NOMO-1 treated with DMSO at 0.1 percent for 48 hours (cell line): ENCODE results near the gene AIF1.

Experiments
- DNase-seq: peaks from one replicate; lab custom pipeline; 2025; ENCODE audit not compliant: unreplicated experiment; lab: John Stamatoyannopoulos, UW

AIF1 gene

DNA sequence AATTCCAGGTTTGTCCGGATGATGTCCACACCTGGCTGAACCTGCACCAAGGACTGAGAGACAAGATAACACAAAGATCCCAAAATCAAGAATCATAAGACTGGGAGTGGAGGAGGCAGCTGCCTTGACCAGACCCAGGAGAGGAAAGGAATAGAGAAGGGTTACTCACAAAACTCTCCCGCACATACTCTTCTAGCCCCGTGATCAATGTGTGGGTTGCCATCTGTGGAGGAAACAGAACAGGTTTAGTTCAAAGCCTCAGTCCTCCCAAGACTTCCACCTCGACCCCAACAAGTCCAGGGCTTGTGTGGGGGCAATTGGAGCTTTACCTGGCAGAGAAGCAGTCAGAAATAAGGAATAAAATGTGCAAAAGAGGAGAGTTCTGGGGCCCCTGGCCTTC is 26.3 kb downstream of the AIF1 start:
- no peak for DNase-seq

DNA sequence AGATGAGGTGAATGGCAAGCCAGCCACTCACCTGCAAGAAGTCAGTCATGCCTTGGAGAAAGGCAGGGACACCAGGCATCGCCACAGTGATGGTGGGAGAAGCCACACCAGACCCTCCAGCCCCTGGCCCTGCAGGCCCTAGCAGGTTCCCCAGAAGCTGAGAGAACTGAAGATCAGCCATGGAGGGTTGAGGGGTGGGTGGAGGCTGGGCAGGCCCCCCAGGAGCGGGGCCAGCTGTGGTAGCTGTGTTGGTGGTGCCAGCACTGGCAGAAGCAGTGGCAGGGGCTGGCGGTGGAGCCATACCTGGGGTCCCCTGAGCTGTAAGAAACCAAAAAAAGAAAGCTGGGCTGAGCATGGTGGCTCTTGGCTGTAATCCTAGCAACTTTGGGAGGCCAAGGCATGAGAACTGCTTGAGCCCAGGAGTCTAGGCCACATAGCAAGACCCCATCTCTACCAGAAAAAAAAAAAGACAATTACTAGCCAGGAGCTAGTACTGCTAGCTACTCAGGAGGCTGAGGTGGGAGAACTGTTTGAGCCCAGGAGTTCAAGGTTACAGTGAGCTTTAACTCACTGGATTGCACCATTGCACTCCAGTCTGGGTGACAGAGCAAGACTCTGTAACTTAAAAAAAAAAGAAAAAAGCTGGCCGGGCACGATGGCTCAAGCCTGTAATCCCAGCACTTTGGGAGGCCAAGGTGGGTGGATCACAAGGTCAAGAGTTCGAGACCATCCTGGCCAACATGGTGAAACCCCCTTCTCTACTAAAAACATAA is 27.9 kb downstream of the AIF1 start:
- no peak for DNase-seq

- no peak for DNase-seq
Measured at GRCh38 chr6:31643818-31644454, 28.9 kb downstream of the AIF1 start.

DNA sequence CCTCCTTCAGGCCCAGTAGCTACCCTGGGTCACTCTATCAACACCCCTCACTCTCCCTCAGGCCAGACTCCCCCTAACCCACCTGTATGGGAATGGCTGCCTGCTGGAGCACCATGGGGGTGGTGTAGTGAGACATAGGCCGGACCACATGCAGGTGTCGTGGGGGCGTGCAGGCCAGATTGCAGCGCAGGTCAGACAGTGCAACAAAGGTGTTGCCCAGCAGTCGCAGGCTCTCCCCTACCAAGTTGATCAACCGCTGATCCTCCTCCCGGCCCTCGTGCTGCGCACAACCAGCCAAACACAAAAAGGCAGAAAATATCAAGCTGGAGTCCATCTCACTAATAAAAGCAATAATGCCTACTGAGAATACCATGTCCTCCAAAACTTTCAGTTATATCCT is 30.3 kb downstream of the AIF1 start:
- DNase-seq: no peak

DNA sequence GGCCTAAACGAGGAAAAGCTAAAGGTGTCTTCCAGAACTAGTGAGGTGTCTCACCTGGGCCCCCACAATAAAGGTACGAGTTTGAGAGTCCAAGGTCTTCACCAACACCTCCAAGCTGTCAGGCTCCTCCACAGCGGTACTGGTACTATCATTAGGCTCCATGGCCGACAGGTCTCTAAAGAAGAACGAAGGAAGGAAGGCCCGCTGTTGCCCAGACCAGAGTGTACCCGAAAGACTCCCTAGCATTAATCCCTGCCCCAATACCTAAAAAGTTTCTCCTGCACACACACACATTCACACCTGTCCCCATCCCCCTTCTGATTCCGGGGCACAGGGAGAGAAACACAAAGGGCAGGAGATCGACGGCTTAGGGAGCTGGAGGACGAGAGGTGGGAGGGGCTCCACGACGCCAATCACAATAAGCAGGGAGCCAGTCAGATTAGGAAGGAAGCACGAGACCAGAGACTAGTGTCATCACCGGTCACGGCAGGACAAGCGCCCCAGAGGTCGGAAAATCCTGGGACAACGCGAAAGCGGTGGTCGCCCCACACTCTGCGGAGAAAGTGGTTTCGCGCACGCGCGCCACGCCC is 36.7 kb downstream of the AIF1 start:
- DNase-seq: peak; percentile 81

GRCh38 chr6:31652925-31653724 is 38.1 kb downstream of the AIF1 start:
- peak; percentile 97 for DNase-seq

GRCh38 chr6:31654574-31655348 is 39.7 kb downstream of the AIF1 start:
- DNase-seq: no peak

DNA sequence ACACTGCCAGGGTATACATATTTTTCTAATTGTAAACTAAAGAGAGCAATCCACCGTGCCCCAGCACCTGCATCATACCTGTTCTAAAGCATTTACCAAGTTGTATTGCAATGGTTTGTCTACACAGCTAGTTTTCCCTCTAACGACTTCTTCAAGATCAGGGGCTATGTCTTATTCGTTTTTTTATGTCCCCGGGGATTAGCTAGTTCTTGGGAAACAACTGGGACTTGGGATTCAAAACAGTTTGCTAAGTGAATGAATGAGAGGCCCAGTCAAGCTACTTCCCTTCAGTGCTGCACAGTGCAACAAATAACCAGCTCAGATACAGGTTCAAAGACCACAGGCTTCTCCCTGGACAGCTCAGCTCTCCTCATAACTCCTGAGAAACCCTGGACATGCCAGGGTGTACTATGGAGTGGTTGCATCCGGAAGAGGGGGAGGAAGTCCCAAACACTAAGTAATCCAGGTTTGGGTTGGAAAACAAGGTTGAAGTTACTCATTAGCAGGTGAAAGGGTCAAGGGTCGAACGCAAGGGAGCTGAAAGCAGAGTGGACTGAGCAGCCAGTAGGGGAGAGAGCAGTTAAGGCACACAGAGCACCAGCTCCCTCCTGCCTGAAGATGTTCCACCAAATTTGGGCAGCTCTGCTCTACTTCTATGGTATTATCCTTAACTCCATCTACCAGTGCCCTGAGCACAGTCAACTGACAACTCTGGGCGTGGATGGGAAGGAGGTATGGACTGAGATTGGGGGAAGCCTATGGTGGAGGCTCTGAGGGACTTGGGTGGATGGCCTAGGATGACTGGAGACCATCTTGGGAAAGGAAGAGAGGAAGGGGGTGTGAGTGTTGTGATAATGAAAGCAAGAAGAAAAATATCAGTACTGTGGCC is 40.6 kb downstream of the AIF1 start, which contains the start of gene APOM:
TSS of gene APOM (plus strand) at position 546 of the 889 bp plus-strand sequence. CDS start at position 619, 73 bp downstream.
- no peak for DNase-seq

DNA sequence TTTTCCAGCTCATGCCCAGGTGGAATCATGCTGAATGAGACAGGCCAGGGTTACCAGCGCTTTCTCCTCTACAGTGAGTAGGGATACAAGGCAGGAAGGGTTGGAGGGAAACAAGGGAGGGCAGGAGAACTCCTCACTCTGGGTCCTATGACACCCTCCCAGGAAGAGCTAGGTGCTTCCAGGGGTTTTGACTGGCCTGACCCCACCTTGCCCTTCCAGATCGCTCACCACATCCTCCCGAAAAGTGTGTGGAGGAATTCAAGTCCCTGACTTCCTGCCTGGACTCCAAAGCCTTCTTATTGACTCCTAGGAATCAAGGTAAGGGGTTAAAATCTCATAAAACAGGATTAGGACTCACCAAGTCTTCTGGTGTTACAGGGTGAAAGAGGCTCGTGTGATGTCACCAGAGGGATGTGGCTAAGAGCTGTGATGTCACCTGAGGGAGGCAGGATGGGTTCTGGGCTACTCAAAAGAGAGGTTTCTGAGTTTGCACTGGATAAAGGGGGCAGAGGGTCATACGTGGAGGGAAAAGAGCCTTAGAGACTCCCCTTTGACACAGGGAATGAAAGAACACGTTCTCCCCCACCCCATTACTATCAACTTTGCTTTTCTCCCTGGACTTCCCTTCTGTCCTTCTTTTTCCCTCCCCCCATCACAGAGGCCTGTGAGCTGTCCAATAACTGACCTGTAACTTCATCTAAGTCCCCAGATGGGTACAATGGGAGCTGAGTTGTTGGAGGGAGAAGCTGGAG is 42.5 kb downstream of the AIF1 start:
- DNase-seq: no peak

- no peak for DNase-seq
Measured at GRCh38 chr6:31658158-31658688, 43.2 kb downstream of the AIF1 start.

DNA sequence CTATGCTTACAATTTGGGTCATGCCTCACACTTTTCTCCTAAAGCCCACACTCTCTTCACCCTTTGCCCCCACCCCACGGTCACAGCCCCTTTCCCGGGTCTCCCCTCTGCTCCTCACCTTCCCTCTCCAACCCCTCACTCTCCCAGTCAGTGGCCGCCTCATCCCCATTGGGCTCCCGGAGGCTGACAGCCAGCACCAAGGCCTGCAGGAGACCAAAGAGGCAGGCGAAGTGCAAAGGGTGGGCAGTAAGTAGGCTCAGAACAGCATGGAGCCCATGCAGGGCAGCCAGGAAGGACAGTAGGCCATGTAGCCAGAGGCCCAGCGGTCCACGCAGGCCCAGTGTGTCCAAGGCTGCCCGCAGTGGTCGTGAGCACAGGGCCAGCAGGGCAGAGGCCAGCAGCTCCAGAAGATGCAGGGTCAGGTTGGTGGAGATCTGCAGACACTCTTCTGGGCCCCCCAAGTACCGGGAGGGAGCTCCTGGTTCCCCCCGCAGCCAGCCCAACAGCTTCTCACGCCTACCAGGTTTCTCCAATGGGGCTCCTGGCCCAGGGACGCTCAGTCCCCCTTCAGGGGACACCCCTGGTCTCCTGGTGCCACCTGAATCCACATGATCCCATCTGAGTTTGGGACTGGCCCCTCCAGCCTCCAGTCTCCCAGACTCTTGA is 44.1 kb downstream of the AIF1 start:
- DNase-seq: no peak

- peak; percentile 55 for DNase-seq
Measured at GRCh38 chr6:31659649-31660380, 44.8 kb downstream of the AIF1 start.

GRCh38 chr6:31660381-31661261 is 45.6 kb downstream of the AIF1 start, which contains the start of gene C6orf47:
TSS of gene C6orf47 (minus strand) at chr6:31660778. CDS start at chr6:31659947, 831 bp downstream.
- peak; percentile 69 for DNase-seq

DNA sequence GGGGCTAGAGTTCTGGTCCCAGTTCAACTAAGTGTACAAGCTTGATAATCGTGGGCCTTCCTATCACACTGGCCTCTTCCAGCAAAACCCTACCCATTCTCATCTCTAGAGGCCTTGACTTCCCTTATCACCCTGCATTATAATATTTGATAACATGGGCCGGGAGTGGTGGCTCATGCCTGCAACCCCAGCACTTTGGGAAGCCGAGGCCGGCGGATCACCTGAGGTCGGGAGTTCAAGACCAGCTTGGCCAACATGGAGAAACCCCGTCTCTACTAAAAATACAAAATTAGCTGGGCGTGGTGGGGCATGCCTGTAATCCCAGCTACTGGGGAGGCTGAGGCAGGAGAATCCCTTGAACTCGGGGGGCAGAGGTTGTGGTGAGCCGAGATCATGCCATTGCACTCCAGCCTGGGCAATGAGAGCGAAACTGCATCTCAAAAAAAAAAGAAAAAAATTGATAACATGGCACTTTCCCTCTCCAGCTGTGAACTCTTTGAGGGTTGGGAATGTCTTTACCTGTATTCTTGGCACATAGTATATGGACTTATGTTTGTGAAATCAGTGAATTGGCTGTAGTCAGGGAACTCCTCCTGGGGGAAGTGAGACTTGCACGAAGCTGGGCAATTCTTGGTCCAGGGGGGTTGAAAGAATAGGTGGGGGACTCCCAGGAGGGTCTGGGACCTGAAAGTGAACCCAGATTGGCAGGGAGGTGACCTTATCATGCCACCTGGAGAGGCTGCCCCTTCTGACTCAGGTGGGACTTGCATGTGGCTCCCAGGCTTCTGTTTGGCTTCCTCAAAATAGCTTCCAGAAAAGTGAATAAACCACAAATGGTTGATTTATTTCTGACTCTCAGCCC is 46.5 kb downstream of the AIF1 start:
- no peak for DNase-seq

DNA sequence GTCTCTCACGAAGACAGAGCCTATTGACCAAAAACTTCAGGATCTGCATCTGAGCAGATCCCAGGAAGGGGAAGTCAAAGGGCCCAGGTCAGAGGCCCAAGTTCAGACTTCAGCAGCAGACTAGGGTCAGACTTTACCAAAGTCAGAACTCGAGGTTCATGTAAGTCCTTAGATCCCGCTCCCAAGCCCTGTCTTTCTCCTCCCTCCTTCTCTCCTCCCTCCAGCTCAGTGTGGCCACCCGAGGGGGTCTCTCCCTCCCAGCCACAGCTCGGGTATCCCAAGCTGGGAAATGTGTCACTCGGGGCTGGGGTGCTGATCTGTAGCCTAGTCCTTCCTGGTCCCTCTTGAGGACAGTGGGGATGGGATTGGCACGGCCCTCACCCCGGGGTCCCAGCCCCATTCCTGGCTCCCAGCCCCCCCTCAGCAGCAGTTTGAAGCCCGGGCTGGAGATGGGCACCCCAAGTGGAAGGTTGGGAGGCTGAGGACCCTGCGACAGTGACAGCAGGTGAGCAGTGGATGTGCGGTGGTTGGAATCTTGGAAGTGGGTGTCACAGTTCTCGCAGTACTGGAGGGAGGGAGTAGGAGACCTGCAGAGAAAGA is 47.2 kb downstream of the AIF1 start:
- DNase-seq: no peak
